ENCODE measurements around the gene NOS1AP. TPM values are rescaled to one million over a fixed set of nuclear protein-coding genes. Genes with fewer than 3 reads are reported as not detected.

The NOS1AP gene
- total and polyA plus RNA-seq, 9 of the 15 experiments (the other 6 are each of a cell fraction or from before 2014, with no cell fraction given), result 0.07 to 1.5 (median 0.22) TPM

DNA sequence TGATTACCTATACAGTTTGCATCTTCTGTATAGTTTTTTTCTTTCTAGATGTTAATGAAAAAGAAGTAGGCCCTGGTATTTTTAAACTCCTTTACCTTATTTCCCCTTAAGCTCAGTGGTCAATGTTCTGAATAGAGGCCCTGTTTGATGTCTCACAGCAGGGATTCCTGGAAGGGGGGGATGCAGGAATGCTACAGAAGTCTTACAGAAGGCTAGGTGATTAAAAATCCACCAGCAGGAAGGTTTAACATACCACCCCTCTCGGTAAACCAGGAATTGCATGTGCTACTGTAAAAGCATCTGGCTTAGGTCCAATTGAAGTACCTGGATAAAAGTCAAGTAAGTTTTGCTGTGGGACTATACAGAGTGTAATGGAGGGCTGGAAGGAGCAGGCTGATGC, 78.3 kb downstream of the NOS1AP start:
- ChIA-PET POLR2A (interaction anchor here (2.0 kb wide), 1 partner anchor 9 kb away, joined by 4 read pairs; no protein-coding TSS in a partner anchor), CTCF (ENCODE audit: low intra/inter-chr PET ratio) (no interaction called here)
- Histone ChIP-seq H3K4me1 (replicated peaks in 1 of 2; ENCODE audit: control insufficient read depth in 2 of 2, insufficient read depth in 2 of 2, low read length in 2 of 2) (no peaks in the 10 kb centered on the region), H3K27ac (ENCODE audit: extremely low read depth, low read depth, low read length) (no peak overlapping the region), H2AFZ (ENCODE audit: low read depth, low read length) (no peak overlapping the region), H3K36me3 (ENCODE audit: control insufficient read depth, insufficient read depth, low read length) (no peaks in the 10 kb centered on the region), H3K9me3 (replicated peaks; ENCODE audit: control insufficient read depth, insufficient read depth, low read depth, low read length) (no peaks in the 10 kb centered on the region), H4K20me1 (replicated peaks; ENCODE audit: control insufficient read depth, insufficient read depth, low read length) (peaks cover 9% of the 10 kb centered on the region), H3K9me1 (ENCODE audit: control insufficient read depth, insufficient read depth, low read length) (no peaks in the 10 kb centered on the region), H3K27me3 (ENCODE audit: control insufficient read depth in 2 of 2, insufficient read depth in 2 of 2, low read length in 2 of 2) (peaks cover 8 to 24% of the 10 kb centered on the region in 2 experiments; a peak in 3 of 5 replicates), H3K4me2 (ENCODE audit: insufficient read depth, low read length) (no peak overlapping the region), H3K9ac (ENCODE audit: insufficient read depth in 1 of 2, low read depth in 2 of 2, low read length in 2 of 2) (no peak overlapping the region), H3K79me2 (ENCODE audit: control insufficient read depth, insufficient read depth, low read length) (no peaks in the 10 kb centered on the region), H3K4me3 (no peak overlapping the region)
- TF ChIP-seq ZNF57 (CRISPR knock-in tag; IDR thresholded peaks at IDR 0.05) (no peak), TRIM24 (IDR thresholded peaks at IDR 0.05) (no peak), SREBF1 (IDR thresholded peaks at IDR 0.05; ENCODE audit: borderline replicate concordance, low read depth, low read length) (no peak), ARID4B (CRISPR knock-in tag; IDR thresholded peaks at IDR 0.05) (no peak), ZBTB9 (CRISPR knock-in tag; IDR thresholded peaks at IDR 0.05) (no peak)
- no TSS peak for BruUV-seq (replicated peaks)
- intact Hi-C loops (cut with micrococcal nuclease), result no loop called here
- in situ Hi-C loops (cut with MboI), result no loop called here
- no peak for DNase-seq (ENCODE audit: extremely low read depth in 1 of 4, low spot score in 3 of 4)
- 0% methylated on average over 1 of the region's 1 CpG for WGBS (ENCODE audit: insufficient coverage, low coverage, missing lambda C conversion rate)
- FAIRE-seq, result no peak
- no peak for ATAC-seq
